Measurements from ENCODE around the gene RSU1.

Gene RSU1

GRCh38 chr10:16728266-16728665 lies 89.0 kb downstream of the RSU1 start:
- DNase-seq = no peak

GRCh38 chr10:16727666-16728065 lies 89.6 kb downstream of the RSU1 start:
- DNase-seq = no peak

GRCh38 chr10:16724509-16724908 lies 92.7 kb downstream of the RSU1 start:
- no peak for DNase-seq

GRCh38 chr10:16720812-16721211 lies 96.4 kb downstream of the RSU1 start:
- DNase-seq = no peak

- DNase-seq = no peak
Observed at GRCh38 chr10:16717622-16718395, 99.4 kb downstream of the RSU1 start.

GRCh38 chr10:16716051-16716450 lies 101.2 kb downstream of the RSU1 start:
- DNase-seq = no peak

GRCh38 chr10:16713290-16713689 lies 103.9 kb downstream of the RSU1 start:
- DNase-seq = no peak

- no peak for DNase-seq
Observed at GRCh38 chr10:16712883-16713282, 104.3 kb downstream of the RSU1 start.

GRCh38 chr10:16700331-16700730 lies 116.9 kb downstream of the RSU1 start:
- DNase-seq = no peak

GRCh38 chr10:16699435-16700057 lies 117.7 kb downstream of the RSU1 start:
- no peak for DNase-seq

GRCh38 chr10:16698461-16698860 lies 118.8 kb downstream of the RSU1 start:
- no peak for DNase-seq

GRCh38 chr10:16690417-16690816 lies 126.8 kb downstream of the RSU1 start:
- DNase-seq = no peak

- no peak for DNase-seq
Observed at GRCh38 chr10:16689696-16690095, 127.5 kb downstream of the RSU1 start.

- DNase-seq = no peak
Observed at GRCh38 chr10:16689227-16689626, 128.0 kb downstream of the RSU1 start.

- no peak for DNase-seq
Observed at GRCh38 chr10:16686054-16686902, 130.9 kb downstream of the RSU1 start.

- no peak for DNase-seq
Observed at GRCh38 chr10:16685551-16685950, 131.7 kb downstream of the RSU1 start.

- DNase-seq = no peak
Observed at GRCh38 chr10:16681521-16681920, 135.7 kb downstream of the RSU1 start.

GRCh38 chr10:16679511-16679910 lies 137.7 kb downstream of the RSU1 start:
- DNase-seq = no peak

- no peak for DNase-seq
Observed at GRCh38 chr10:16675334-16675733, 141.9 kb downstream of the RSU1 start.

- no peak for DNase-seq
Observed at GRCh38 chr10:16674147-16674703, 143.0 kb downstream of the RSU1 start.

- no peak for DNase-seq
Observed at GRCh38 chr10:16673443-16673842, 143.8 kb downstream of the RSU1 start.

- DNase-seq = no peak
Observed at GRCh38 chr10:16663444-16663843, 153.8 kb downstream of the RSU1 start.

GRCh38 chr10:16662923-16663322 lies 154.3 kb downstream of the RSU1 start:
- no peak for DNase-seq
